Stimulated activated naive CD8-positive, alpha-beta T cell treated with anti-CD3 and anti-CD28 coated beads, Interleukin-15, Interleukin-2, amounts not matched to agents 100 ng/mL and 50 ng/mL, for 24 hours (primary cell): ENCODE results near the gene MRPL41.
A peak's percentile ranks its signal among the peaks of the same experiment; 100 is the strongest.
"Not testable (repeated sequence)": the region's sequence is repeated elsewhere in the genome, so short reads cannot be mapped to it uniquely, and the experiment has no call there.

Experiments used
- H3K27ac Mint-ChIP-seq: one replicate; pipeline ENCODE4 v1.8.0; 2021; ENCODE audit warnings: mild to moderate bottlenecking, mixed read lengths
- H3K27me3 Mint-ChIP-seq: one replicate; pipeline ENCODE4 v1.8.0; 2021; ENCODE audit warnings: mixed read lengths
- H3K36me3 Mint-ChIP-seq: one replicate; pipeline ENCODE4 v1.8.0; 2021; ENCODE audit warnings: low read depth, mixed read lengths
- H3K4me1 Mint-ChIP-seq: one replicate; pipeline ENCODE4 v1.8.0; 2021; ENCODE audit warnings: low read depth, mixed read lengths
- H3K4me3 Mint-ChIP-seq: one replicate; pipeline ENCODE4 v1.8.0; 2021; ENCODE audit warnings: mild to moderate bottlenecking, mixed read lengths
- H3K9me3 Mint-ChIP-seq: one replicate; pipeline ENCODE4 v1.8.0; 2021; ENCODE audit warnings: mixed read lengths

Gene MRPL41

DNA sequence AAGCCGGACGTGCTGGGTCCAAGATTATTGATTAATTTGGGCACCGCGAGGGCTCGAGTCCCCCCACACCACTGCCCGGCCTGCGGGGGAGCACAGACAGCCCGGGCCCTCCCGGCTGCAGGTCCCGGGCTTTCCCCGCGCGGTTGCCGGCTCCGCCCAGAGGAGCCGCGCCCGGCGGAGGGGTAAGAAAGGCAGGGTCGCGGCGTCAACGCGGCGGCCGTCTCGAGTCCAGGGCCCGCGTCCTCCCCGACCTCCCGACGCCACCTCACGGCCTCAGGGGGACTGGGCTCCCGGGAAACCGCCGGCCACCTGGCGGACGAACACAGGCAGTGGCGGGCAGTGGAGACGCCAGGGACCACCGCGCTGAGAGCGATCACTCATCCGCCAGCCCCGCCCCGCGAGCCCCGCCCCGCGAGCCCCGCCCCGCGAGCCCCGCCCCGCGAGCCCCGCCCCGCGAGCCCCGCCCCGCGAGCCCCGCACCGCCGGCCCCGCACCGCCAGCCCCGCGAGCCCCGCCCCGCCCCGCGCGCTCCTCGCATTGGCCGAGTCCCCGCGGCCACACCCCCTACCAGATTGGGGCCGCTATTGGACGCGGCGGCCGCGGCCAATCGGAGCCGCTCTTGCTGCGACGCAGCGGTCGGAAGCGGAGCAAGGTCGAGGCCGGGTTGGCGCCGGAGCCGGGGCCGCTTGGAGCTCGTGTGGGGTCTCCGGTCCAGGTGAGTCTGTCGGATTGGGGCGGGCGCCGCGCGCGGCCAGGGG is at the start of gene MRPL41:
Gene MRPL41, plus strand, starts transcription at position 616 of the 758 bp plus-strand sequence. CDS start 203 bp downstream, outside the sequence.
- Mint-ChIP-seq H3K36me3 (peaks cover 26% of the 10 kb centered on the region), H3K4me3 (peak within 1 kb of the TSS; percentile 90), H3K9me3 (no peaks in the 10 kb centered on the region), H3K27ac (peak within 1 kb of the TSS; percentile 85), H3K4me1 (peaks cover 18% of the 10 kb centered on the region), H3K27me3 (no peaks in the 10 kb centered on the region)

DNA sequence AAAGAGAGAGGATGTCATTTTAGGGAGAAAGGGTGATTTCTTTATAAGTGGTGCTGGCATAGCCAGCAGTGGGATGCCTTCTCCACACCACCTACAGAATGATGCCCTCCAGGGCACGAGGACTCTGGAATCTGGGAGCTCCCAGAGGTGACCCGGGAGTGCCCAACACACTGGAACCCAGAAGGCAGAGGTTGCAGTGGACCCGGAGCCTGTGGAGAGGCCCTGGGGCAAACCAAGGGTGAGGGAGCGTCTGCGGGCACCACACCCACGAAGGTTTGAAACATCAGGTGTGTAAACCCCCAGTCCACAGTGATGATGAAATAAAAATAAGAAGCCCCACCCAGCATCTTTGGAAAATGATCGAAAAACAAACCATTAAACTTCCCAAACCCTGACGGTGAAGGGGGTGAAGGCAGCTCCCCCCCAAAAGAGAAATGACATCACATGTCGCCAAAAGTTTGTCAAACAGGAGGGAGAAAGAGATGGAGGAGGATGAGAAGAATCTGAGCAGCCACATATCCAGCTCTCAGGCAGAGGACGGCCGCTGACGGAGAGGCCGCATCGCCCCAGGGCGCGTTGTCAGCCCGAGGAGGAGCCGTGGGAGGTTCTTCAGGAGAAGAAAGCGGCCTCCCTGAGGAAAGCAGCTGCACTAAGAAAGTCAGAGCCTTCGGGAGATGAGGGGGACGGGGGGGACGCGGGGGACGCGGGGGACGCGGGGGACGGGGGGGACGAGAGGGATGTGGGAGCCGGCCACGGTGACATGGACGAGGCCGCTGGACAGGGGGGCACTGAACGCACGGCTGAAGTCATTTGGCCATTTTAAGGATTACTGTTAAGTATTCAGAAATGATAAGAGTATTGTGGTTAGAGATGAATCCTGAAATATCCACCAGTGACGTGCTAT is 49.4 kb upstream of the MRPL41 start:
- Mint-ChIP-seq H3K27ac (peak overlapping the region; percentile 65), H3K9me3 (no peaks in the 10 kb centered on the region), H3K36me3 (peaks cover 7% of the 10 kb centered on the region), H3K4me1 (peaks cover 8% of the 10 kb centered on the region), H3K4me3 (no peak overlapping the region), H3K27me3 (no peaks in the 10 kb centered on the region)

DNA sequence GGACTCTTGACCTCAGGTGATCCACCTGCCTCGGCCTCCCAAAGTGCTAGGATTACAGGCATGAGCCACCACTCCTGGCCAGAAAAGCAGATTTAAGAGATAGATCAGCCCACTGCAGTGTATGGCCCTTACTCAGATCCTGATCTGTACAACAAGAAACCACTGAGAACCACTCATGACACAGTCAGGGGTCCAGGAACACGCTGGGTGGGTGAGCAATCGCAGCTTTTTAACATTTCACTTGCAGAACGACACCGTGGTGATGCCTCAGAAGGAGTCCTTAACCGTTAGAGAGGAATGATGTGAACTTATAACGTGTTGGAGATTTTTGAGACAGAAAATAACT is 47.3 kb upstream of the MRPL41 start:
- no peaks in the 10 kb centered on the region for H3K9me3 Mint-ChIP-seq
- H3K4me1 Mint-ChIP-seq: peaks cover 8% of the 10 kb centered on the region
- no peak overlapping the region for H3K4me3 Mint-ChIP-seq
- H3K36me3 Mint-ChIP-seq: peaks cover 7% of the 10 kb centered on the region
- no peak overlapping the region for H3K27ac Mint-ChIP-seq
- no peaks in the 10 kb centered on the region for H3K27me3 Mint-ChIP-seq

DNA sequence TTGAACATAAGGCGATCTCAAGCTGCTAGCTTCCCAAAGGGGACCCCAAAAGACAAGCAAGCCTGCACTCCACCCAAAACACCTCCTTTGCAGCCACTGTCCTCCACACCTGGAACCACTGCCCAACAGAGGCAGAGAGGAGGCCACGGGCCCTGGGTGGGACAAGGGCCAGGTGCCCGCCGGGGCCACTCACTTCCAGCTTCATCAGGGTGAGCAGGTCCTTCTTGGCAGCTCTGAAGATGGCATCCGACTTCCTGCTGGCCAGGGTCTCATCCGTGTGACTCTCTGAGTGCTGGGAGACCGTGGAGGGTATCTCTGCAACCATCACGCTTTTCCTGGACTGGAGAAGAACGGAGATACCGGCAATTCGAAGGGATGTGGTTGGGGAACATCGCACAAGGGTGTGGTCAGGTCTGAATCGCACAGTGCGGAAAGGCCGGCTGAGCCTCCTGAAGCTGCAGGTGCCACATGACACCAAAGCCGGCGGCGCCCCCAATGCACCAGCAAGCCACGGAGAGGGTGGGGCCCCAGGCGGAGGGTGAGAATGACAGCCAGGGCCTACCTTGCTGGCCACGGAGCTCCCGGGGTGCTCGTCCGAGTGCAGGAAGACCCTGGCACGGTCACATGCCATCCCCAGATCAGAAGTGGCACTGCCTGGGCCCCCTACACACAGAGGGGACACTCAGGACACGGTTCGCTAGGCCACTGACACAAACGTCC is 46.1 kb upstream of the MRPL41 start:
- Mint-ChIP-seq H3K27ac (no peak overlapping the region), H3K4me3 (no peak overlapping the region), H3K4me1 (peaks cover 8% of the 10 kb centered on the region), H3K9me3 (no peaks in the 10 kb centered on the region), H3K36me3 (peaks cover 7% of the 10 kb centered on the region), H3K27me3 (no peaks in the 10 kb centered on the region)

DNA sequence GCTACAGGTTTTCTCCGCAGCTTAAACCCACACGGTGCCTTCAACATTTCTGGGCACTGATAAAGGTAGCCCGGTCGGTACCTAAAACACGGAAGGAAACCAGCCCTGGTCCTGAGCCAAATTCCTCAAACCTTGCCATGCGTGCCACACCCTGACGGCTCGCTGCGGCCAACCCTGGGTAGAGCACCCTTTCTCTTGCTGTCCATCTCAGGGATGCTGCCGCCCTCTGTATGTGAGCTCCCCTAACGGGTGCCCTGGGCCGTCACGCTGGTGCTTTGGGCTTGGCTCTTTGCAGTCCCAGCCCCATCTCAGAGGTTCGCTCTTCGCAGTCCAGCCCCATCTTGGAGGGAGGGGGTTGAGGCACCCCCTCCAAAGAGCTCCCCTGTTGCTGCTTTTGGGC is 45.4 kb upstream of the MRPL41 start:
- Mint-ChIP-seq H3K9me3 (no peaks in the 10 kb centered on the region), H3K27ac (no peak overlapping the region), H3K27me3 (no peaks in the 10 kb centered on the region)

DNA sequence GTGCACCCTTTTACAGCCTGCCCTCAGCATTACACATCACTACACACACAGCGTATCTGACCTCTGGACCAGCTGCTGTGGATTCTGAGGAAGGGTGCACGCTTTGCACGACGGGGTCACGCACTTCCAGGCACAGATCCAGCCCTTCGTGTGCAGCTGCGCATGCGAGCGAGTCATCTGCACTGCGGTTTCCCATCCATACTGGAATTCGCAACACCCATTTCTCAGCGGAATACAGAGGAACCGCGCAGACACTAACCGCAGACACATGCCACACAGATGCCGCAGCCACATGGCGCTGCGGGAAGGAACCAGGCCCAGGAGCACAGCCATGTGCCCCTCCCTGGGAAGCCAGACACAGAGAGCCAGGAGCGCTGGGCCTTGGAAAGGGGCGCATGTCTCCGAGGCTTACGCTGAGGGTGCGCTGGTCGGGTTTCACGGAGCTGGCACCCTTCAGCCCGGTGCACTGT is 44.9 kb upstream of the MRPL41 start:
- no peak overlapping the region for H3K27ac Mint-ChIP-seq
- no peaks in the 10 kb centered on the region for H3K27me3 Mint-ChIP-seq
- no peak overlapping the region for H3K4me3 Mint-ChIP-seq
- H3K4me1 Mint-ChIP-seq: peaks cover 6% of the 10 kb centered on the region
- peaks cover 5% of the 10 kb centered on the region for H3K36me3 Mint-ChIP-seq
- H3K9me3 Mint-ChIP-seq: no peaks in the 10 kb centered on the region

More for the DNA sequence above, 45.4 kb upstream of the MRPL41 start:
- H3K4me1 Mint-ChIP-seq: peaks cover 8% of the 10 kb centered on the region
- no peak overlapping the region for H3K4me3 Mint-ChIP-seq
- peaks cover 7% of the 10 kb centered on the region for H3K36me3 Mint-ChIP-seq

DNA sequence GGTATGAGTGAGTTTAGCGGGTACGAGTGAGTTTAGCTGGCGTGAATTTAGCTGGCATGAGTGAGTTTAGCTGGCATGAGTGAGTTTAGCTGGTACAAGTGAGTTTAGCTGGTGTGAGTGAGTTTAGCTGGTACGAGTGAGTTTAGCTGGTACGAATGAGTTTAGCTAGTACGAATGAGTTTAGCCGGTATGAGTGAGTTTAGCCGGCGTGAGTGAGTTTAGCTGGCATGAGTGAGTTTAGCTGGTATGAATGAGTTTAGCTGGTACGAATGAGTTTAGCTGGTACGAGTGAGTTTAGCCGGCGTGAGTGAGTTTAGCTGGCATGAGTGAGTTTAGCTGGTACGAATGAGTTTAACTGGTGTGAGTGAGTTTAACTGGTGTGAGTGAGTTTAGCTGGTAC is 42.5 kb upstream of the MRPL41 start:
- H3K4me3 Mint-ChIP-seq: no peak overlapping the region
- H3K36me3 Mint-ChIP-seq: no peaks in the 10 kb centered on the region
- H3K4me1 Mint-ChIP-seq: peaks cover 3% of the 10 kb centered on the region
- H3K27me3 Mint-ChIP-seq: no peaks in the 10 kb centered on the region
- no peak overlapping the region for H3K27ac Mint-ChIP-seq
- H3K9me3 Mint-ChIP-seq: no peaks in the 10 kb centered on the region

DNA sequence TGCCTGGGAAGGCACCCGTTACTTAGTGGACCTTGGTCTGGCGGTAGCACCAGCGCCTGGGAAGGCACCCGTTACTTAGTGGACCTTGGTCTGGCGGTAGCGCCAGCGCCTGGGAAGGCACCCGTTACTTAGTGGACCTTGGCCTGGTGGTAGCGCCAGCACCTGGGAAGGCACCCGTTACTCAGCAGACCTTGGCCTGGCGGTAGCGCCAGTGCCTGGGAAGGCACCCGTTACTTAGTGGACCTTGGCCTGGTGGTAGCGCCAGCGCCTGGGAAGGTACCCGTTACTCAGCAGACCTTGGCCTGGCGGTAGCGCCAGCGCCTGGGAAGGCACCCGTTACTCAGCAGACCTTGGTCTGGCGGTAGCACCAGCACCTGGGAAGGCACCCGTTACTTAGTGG is 40.6 kb upstream of the MRPL41 start:
- H3K27ac Mint-ChIP-seq, H3K9me3 Mint-ChIP-seq: not testable (repeated sequence)

DNA sequence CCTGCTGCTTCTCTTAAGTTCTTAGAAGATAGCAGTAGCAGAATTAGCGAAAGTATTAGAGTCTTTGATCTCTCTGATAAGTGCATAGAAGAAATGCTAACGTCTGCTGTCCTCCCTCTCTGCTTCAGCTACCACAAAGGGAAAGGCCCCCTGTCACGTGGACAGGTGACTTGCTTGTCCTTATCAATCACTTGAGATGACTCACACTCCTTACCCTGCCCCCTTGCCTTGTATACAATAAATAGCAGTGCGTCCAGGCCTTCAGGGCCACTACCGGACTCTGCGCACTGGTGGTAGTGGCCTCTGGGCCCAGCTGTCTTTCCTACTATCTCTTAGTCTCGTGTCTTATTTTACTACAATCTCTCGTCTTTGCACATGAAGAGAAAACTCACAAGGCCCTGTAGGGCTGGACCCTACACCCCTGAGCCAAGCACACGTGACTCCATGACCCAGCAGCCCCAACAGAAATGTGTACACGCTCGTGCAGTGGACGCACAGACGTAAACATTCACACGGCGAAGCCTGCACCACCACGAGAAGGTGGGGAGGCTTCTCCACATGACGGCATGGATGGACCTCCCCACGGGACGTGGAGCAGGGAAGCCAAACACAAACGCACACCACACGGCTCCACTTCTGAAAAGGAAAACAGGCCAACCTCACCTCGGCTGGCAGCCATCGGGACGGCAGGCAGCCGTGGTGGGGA is 39.8 kb upstream of the MRPL41 start:
- Mint-ChIP-seq H3K4me1 (peaks cover 3% of the 10 kb centered on the region), H3K27ac (no peak overlapping the region), H3K36me3 (no peaks in the 10 kb centered on the region), H3K27me3 (no peaks in the 10 kb centered on the region), H3K9me3 (no peaks in the 10 kb centered on the region), H3K4me3 (no peak overlapping the region)

More for the DNA sequence above, 40.6 kb upstream of the MRPL41 start:
- not testable (repeated sequence) for H3K27me3 Mint-ChIP-seq, H3K36me3 Mint-ChIP-seq, H3K4me3 Mint-ChIP-seq, H3K4me1 Mint-ChIP-seq

DNA sequence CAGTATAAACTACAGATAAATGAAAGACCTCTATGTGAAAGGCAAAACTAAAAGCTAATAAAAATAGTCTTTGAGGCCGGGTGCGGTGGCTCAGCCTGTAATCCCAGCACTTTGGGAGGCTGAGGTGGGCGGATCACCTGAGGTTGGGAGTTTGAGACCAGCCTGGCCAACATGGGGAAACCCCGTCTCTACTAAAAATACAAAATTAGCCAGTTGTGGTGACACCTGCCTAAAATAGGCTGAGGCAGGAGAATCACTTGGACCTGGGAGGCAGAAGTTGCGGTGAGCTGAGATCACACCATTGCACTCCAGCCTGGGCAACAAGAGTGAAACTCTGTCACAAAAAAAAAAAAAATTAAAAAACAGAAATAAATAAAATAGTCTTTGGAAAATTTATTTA is 38.5 kb upstream of the MRPL41 start:
- H3K4me3 Mint-ChIP-seq, H3K36me3 Mint-ChIP-seq, H3K27me3 Mint-ChIP-seq, H3K9me3 Mint-ChIP-seq, H3K4me1 Mint-ChIP-seq, H3K27ac Mint-ChIP-seq: not testable (repeated sequence)

DNA sequence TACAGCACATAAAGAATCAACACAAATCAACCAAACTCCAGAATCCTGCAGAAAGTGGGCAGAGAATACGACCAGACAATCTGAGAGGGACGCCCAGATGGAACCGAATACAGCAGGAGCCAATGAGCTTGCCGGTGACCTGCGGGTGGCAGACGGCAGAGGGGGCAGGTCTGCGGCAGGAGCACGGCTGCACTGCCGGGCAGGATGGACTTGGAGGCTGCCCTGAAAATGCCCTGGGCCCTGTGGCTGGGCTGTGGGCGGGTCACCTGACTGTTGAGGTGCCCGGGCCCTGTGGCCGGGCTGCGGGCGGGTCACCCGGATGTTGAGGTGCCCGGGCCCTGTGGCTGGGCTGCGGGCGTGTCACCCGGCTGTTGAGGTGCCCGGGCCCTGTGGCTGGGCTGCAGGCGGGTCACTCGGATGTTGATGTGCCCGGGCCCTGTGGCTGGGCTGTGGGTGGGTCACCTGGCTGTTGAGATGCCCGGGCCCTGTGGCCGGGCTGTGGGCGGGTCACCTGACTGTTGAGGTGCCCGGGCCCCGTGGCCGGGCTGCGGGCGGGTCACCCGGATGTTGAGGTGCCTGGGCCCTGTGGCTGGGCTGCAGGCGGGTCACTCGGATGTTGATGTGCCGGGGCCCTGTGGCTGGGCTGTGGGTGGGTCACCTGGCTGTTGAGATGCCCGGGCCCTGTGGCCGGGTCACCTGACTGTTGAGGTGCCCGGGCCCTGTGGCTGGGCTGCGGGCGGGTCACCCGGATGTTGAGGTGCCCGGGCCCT is 37.7 kb upstream of the MRPL41 start:
- H3K4me1 Mint-ChIP-seq, H3K36me3 Mint-ChIP-seq, H3K4me3 Mint-ChIP-seq, H3K27ac Mint-ChIP-seq, H3K27me3 Mint-ChIP-seq, H3K9me3 Mint-ChIP-seq: not testable (repeated sequence)

DNA sequence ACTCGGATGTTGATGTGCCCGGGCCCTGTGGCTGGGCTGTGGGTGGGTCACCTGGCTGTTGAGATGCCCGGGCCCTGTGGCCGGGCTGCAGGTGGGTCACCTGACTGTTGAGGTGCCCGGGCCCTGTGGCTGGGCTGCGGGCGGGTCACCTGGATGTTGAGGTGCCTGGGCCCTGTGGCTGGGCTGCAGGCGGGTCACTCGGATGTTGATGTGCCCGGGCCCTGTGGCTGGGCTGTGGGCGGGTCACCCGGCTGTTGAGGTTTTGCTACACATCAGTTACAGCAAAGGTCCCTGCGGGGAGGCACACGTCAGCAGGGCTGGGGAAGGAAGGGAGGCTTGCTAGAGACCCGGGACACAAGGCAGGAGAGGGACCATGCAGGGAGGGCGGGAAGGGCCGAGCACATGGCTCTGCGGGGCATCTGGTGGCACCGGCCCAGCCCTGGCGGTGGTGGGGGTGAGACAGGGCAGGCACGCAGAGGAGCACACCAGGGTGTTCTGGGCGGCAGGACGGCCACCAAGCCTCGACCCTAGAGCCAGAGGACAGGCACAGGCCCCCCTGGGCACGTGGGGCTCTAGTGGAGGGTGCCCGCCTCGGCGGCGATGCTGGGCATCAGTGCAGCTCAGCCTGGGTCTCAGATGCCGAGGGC is 36.9 kb upstream of the MRPL41 start:
- H3K4me1 Mint-ChIP-seq: peaks cover 3% of the 10 kb centered on the region
- no peaks in the 10 kb centered on the region for H3K27me3 Mint-ChIP-seq
- H3K36me3 Mint-ChIP-seq: no peaks in the 10 kb centered on the region
- no peak overlapping the region for H3K4me3 Mint-ChIP-seq
- no peak overlapping the region for H3K27ac Mint-ChIP-seq
- no peaks in the 10 kb centered on the region for H3K9me3 Mint-ChIP-seq

DNA sequence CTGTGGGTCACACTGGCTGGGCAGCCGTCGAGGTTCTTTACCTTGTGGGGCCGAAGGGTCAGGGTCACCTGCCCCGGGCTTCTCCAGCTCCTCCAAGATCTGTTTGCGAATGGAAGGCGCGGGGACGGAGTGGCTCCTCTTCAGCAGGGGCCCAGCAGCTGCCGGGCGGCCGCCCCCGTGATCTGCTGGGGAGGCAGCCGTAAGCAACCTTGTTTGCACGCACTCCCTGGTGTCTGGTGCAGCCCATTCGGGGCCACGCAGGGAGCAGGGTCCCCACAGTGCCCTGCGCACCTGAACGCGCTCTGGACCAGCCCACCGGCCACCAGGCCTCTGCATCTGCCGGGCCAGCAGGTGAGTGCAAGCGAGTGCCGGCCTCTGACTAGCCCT is 36.3 kb upstream of the MRPL41 start:
- Mint-ChIP-seq H3K4me1 (peaks cover 3% of the 10 kb centered on the region), H3K27ac (no peak overlapping the region), H3K4me3 (no peak overlapping the region), H3K36me3 (no peaks in the 10 kb centered on the region), H3K9me3 (no peaks in the 10 kb centered on the region), H3K27me3 (no peaks in the 10 kb centered on the region)
